NCI-H510A (cell line): ENCODE measurements around the gene D2HGDH.
"Not testable (repeated sequence)": the region's sequence is repeated elsewhere in the genome, so short reads cannot be mapped to it uniquely, and the experiment has no call there.

Source experiments
- DNase-seq: peaks from one replicate; lab custom pipeline; 2025; lab: John Stamatoyannopoulos, UW

The D2HGDH gene

DNA sequence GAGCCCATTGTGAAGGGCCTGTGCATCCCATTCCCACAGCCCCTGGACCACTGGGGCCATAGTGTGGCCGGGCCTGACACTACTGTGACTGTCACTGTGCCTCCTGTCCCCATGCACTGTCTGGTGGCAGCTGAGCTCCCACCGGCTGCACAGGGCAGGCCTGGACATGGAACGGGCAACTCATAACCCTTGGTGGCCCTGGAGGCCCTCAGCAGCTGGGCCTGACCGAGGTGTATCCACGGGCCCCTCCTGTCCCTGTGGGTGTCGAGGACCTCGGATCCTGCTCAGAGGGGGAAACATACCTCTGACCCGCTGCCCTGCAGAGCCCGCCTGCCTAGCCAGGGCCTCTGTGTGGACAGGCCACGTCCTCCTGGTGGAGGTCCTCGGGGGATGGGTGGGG, 34.4 kb downstream of the D2HGDH start:
- no peak for DNase-seq

DNA sequence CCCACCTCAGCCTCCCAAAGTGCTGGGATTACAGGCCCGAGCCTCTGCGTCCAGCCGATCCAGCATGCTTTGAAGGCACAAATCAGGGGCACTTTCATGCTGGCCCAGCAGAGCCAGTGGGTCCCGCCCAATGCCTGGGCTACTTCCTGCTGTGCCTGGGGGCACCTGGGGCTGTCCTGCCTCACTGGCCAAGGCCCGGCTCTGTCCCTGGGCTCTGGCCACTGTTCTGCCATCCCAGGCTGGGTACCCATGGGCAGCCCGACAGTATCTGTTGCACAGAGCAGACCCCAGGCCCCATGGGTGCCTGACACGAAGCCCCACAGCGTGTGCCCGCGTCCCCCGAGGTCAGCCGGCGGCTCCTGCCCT, 35.4 kb downstream of the D2HGDH start:
- DNase-seq, result no peak

DNA sequence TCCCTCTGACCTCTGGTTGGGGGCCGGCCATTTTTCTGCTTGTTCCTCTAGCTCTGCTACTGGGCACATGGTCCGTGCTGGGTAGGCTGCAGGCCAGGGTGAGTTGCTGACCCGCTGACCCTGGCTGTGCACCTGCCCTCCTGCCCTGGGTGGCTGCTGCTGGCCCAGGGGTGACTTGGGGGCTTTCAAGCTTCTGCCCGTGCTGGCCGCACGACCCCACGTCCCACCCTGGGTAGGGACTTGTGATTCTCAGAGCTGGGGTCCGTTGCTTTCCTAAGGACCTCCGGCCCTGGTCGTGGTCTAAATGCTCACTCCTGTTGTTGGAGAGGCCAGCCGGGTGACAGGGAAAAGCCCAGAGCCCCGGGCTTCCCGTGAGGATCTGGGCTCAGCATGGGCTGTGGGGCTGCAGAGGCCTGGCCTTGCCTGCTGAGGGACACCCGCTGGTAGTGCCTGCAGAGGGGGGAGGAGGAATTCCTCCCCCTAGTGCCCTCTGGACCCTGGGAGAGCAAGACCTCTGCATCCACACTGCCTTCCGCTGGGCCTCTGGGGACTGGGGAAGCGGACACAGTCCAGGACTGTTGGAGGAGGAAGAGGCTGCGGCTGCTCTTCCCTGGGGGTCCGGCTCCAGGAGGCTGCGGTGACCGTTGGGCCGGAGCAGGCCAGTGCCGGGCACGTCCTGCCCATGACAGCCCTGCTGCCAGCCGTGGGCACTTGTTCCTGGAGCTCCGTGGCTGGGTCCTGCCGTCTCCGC, 35.9 kb downstream of the D2HGDH start:
- DNase-seq, result no peak

DNA sequence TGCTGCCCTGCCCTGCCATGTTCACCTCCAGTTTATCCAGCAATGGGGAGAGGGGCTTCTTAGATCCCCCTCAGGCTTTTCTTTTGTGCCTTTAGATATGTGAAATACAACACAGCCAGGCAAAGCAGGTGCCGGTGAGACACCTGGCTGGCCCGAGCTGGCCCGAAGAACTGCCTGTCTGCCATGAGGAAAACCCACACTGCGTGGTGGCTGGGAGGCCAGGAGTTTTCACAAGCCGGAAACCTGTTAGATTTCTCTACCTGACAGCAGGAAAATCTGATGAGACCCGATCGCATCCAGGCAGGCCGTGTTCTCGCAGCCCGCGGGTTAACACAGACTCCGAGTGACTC, 36.5 kb downstream of the D2HGDH start:
- DNase-seq, result no peak

DNA sequence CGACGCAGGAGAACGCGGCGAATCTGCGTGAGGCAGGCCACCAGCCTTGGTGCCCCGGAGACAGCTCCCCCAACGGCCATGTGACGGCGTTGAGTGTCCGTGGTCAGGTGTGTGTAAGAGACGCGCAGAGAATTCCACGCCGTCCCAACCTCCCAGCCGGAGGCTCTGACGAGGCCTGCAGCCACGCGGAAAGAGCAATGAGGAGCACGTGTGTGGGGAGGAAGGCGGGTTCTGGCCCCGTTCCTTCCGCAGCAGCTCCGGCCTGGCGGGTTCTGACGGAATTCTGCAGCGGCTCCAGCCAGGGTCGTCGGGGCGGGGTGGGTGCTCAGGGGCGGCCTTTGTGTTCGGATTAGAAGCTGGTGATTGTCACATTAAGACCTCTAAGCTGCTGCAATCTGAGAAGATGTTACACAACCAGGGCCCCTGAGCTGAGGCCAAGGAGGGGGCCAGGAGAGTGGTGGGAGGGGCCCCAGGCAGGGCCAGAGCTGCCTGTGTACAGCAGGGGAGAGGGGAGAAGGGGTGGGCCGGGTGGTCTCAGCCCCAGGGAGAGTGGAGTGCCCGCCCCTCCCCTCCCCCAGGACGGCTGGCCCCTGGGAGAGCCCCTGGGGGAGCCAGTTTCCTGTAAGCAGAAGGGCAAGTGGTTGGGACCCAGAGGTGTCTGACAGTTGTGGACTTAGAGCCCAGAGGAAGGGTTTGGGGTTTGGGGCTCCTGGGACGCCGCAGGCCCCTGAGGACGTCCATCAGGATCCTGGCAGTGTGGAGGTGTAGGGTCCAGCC, 37.0 kb downstream of the D2HGDH start:
- DNase-seq, result no peak

DNA sequence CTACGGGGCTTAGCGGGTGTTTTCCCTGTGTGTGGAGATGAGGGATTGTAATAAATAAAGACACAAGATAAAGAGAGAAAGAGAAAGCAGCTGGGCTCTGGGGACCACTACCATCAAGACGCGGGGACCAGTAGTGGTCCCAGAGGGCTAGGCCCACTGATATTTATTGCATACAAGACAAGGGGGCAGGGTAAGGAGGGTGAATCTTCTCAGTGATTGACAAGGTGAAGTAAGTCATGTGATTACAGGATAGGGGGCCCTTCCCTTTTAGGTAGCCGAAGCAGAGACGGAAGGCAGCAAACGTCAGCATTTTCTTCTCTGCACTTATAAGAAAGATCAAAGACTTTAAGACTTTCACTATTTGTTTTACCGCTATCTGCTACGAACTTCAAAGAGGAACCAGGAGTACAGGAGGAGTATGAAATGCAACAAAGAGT, 37.7 kb downstream of the D2HGDH start:
- DNase-seq, result no peak

DNA sequence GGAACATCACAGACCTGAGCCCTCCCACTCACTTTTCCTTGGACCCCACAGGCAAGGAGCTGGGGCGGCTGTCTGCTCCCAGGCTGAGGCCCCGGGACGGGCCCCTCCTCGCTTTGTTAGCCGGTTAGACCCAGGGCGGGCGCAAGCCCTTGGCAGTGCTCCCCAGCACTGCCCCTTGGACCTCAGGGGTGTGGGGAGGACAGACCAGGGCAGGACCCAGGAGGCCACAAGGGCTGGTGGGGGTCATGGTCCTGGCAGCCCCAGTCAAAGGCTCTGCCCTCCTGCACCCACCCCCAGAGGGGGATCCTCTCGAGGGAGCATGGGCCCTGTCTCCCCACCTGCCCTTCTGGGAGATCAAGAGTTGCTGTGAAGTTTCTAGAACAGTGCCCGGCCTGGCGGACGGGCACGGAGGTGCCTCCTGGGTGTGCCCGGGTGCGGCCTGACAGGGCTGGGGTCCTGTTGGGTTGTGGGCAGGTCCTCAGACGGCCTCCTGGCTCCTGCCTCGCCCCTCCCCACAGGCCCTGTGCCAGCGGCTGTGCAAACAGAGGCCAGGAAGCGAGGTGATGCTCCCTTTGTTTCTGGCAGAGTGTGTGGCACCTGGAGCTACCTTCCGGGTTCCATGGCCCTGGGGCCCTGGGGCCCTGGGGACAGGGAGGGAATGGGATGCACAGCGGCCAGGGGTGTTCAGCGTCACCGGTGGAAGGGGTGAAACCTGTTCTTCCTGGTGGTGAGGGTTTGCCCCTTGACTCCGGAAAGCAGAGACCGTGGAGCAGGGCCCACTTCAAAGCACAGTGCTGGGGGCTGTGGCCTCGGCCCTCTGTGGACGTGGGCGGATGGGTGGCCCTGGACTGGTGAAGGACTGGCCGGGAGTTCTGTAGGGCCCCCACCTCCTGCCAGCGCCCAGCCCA, 39.3 kb downstream of the D2HGDH start:
- DNase-seq, result peak; percentile 47

DNA sequence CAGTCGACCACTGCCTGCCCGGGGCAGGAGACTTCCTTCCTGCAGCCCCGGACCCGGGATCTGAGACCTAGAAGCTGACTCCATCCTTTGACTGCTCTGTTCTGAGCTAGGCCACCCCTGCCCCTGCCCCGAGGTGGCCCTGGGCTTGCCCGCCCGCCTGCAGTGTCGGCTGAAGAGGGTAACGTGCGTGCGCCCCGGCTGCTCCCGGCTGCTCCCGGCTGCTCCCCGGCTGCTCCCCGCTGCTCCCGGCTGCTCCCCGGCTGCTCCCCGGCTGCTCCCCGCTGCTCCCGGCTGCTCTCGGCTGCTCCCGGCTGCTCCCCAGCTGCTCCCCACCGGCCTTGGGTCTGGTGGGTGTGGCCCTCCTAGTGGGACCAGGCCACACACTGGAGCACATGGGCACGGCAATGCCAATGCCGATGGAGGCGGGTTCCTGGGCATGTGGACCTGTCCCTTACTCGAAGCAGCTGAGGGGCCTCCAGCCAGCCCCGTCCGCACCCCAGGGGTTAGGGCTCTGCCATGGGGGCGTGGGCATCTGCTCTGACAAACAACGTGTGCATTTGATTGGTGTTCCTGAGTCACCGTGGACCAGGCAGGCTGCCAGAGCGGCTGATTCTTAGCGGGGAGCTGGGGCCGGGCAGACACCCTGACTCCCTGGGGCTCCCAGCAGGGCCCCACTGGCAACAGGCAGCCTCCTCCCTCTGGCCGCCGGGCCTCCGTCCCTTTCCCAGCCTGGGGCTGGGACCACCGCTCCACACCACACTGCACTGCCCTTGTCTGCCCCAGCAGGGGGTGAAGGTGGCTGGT, 40.2 kb downstream of the D2HGDH start:
- no peak for DNase-seq

DNA sequence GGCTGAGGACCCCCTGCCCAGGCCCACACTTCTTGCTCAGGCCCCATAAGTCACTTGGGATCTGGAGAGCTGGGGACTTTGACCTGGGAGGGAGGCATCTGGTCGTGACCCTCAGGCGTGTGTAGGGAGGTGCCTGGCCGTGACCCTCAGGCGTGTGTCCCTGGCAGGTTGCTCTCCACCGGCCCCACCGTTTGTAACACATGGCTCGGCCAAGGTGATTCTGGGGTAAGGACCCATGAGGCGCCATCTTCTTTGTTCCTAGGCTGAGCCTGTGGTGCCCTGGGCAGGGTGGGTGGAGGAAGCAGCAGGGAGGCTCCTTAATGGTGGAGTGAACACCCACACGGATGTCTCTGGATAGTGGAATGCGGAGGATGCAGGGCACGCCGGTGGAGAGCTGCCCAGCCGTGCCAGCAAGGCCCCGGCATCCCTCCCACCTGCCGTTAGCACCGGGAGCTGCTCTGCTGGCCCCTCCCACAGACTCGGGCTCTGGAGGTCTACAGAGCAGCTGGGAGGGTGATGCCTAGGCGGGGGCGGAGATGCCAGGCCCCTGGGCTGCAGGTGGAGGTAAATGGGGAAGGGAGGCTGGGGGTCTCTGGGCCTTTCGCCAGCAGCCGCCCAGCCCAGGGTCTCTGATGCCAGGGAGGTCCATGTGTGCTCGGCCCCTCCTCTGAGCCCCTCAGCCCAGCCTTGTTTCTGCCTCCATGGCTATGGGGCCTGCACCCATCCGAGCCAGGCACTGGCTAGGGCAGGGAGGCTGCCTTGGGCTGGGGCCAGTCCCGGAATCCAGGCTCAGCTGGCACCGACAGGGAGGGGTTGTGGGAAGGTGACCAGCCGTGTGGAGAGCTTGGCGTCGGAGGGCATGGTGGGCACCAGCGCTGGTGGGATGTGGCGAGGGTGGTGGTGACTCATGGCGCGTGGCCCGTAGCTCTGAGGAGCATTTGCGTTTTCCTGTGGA, 41.1 kb downstream of the D2HGDH start:
- DNase-seq, result no peak

DNA sequence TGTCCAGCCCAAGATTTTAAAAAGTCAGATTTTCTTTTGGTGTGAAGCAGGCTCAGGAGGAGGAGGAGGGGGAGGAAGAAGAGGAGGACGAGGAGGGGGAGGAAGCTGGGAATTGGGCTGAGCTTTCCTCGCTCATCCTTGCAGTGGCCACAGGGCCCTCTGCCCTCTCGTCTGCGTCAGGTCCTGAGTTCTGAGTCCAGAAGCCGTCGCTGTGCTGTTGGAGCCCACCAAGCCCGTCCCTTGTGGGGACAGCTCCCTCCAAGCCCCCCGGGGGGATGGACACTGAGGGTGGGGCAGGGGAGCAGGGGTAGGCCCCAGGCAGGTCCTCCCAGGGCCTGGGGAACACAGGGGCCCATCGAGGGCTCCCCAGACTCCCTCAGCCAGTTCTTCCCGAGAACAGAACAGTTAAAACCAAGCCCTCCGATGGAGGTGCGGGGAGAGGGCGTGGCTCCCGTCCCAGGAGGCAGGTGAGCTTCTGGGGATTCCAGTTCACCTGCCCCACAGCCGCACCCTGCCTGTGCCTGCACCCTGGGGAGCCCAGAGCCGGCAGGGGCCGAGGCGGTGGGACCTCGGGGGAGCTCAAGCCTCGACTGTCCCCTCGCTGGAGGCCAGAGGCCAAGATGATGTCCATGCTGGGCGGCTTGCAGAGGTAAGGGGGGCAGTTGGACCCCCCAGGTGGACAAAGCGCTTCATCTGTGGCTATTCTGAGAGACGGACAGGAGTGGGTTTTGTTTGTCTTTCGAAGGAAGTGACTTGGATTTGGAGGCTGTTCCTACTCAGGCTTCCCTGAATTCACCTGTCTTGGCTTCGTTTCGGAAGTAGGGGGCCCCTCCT, 42.1 kb downstream of the D2HGDH start, which contains the start of gene GAL3ST2:
TSS of gene GAL3ST2 (plus strand) at position 487 of the 834 bp plus-strand sequence. CDS start at position 621, 134 bp downstream.
- no peak for DNase-seq

DNA sequence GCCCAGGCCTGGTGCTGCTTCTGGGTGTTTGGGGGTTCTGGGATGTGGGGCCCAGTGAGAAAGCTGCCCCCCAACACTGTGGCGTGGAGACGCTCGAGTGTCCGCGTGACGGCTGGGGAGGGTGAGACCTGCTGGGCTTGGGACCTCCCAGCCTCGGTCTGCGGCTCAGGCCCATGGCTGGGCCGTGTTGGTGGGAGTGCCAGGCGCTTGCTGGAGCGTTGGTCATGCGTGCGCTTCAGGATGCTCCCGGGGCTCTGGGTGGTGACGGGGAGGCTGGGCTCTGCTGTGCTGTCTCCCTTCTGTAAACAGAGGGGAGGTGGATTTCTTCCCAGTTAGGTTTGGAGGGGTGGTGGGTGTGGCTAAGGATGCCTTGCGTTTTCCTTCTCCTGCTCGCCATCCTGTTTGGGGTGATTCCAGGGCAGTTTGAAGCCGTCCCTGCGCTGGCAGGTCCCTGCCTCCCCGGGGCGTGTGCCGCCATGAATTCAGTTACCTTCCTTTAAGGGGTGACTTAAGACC, 42.8 kb downstream of the D2HGDH start:
- no peak for DNase-seq

DNA sequence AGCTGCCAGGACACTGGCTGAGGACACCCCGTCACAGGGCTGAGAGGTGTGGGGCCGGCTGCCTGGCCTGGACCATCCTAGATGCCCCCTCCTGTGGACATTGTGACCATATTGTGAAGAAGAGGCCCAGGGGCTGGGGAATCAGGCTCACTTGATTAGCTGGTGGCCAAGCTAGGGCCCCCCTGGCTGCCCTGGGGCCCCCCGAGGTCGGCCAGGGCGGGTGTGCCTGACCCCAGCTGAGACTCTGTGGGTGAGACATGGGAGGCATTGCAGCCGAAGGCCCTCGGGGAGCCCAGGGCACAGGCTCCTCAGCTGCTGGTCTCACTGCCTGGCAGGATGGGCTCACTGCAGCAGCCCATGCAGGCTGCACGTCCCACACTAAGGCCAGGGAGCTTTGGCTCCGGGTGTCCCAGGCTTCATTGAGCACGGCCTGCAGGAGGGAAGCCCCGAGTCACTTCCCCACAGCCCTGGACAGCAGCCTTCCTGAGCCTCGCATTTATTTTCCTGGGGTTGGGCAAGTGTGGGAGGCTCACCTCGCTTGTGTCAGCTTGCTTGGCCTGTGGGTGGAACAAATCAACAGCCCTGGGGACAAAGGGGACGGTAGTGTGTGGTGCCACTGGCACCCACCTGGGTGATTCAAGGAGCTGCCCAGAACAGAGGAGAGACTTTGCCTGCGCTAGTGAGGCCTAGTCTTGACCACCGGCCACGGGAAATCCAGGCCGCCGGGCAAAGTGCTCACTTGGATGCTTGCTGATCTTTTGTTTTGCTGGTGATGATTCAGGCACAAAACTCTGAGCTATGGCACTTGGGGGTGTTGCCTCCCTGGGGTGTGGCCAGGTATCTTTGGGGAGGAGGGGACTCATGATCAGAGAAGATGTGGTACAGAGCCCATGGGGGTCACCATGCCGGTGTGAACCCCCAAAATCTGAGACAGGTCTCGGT, 43.5 kb downstream of the D2HGDH start:
- no peak for DNase-seq

DNA sequence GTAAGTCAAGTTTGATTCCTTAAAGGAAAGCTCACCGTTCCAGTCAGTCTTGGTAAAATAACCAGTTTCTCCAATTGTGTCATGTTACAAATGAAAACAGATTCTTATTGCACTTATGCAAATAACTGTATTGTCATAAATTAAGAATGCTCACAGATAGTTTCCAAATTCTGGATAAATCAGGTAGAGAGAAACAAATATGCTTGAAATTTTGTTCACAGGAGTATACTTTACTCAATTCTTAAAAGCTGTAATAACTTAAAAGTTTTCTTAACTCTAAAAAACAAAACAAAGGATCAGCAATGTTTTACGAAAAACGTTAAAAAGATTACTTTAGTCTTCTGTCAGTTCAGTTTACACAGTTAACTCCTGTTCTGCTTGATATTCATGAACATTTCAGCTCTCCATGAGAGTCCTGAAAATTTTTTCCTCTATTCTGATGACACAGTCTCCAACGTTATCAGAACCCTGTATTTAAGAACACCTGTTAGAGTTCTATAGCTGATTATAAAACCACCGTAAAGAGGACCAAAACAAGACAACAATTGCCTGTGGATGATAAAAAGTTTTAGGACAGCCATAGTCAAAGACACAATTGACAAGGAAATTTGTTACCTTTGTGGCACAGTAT, 46.6 kb downstream of the D2HGDH start:
- no peak for DNase-seq

DNA sequence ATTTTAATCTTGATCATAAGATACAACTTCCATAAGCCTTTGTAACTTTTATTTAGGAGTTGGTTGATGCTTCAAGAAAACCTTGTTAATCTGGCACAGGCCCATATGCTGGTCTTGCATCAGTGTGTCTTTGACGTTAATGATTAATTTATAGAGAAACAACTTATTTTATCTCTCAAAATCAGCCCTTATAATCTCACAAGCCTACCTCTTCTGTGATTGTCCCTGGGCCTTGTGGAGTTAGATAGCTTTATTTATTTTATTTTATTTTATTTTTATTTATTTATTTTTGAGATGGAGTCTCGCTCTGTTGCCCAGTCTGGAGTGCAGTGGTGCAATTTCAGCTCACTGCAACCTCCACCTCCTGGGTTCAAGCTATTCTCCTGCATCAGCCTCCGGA, 47.6 kb downstream of the D2HGDH start:
- not testable (repeated sequence) for DNase-seq

DNA sequence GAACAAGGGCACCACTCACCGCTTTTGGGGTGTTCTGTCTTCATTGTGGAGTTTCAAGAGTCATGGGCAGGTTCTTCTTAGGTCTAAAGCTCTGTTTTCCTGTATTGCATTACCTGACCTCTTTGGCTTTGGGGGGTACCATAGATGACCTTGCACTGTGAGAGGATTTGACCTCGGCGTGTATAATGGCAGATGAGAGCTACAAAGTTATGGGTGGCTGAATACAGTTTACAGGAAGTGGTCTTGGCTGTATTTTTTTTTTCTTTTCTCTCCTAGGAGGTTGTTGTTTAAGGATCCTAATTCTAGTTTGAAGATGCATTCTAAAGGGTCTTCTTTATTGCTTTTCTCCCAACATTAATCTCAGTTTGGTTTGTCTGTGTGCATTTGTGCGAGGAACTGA, 53.7 kb downstream of the D2HGDH start:
- no peak for DNase-seq

DNA sequence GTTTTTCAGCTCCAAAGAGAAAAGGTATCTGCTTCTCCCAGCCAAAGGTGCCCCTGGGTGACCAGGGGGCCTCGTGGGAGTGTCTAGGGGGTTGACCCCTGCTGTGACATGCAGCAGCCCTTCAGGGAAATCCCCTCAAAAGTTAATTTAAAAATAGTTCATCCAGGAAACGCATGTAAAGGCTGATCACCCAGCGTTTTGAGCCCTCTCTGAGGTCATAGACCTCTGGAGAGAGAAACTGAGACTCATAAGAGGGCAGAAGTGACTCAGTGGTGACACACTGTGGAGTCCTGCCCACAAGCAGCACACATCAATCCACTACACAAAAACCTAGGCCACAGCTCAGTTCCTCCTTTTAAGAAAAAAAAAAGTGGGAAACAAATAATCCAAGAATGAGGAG, 54.1 kb downstream of the D2HGDH start:
- no peak for DNase-seq

DNA sequence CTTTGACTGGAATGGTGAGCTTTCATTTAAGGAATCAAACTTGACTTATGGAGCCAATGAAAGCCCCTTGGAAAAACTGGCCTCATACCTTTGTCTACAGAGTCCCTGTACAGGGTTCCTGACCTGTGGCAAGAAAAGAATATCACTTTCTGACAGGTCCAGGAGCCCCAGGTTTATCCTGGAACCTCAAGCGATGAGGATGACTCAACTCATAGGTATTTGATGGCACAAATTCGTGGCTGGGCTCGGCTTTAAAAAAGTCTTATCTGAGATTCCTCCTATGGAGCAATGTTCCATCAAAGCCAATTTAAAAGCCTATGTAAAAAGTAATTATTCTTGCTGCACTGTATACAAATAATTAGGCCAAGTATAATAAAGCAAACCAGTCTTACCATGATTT, 57.0 kb downstream of the D2HGDH start:
- DNase-seq, result not testable (repeated sequence)

DNA sequence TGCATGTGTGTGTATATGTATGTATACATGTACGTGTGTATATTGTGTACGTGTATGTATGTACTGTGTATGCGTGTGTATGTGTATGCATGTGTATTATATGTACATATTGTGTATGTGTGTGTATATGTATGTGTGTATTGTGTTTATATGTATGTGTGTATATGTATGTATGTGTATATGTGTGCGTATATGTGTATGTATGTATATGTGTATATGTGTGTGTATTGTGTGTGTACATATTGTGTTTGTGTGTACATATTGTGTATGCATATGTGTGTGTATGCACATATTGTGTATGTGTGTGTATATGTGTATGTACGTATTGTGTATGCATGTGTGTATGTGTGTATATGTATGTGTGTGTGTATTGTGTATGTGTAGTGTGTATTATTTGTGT, 59.0 kb downstream of the D2HGDH start:
- DNase-seq, result no peak
